Gastrocnemius medialis (tissue), 4 donors: ENCODE measurements around the gene DIP2A. TPM values are rescaled to one million over a fixed set of nuclear protein-coding genes. Genes with fewer than 3 reads are reported as not detected.

Experiments
- ATAC-seq, 2 donors: fragments of 150-250 bp; one replicate each; pipeline ENCODE4 v1.9.1; 2016
- DNase-seq, 2 donors: peaks; one replicate each; pipeline ENCODE4 v3.0.0-alpha.2; 2019
- H3K27ac ChIP-seq, 4 donors: fragments of 200-600 bp; sonication (generic); 1 replicate in 1 of 4; 2 replicates in 3 of 4; pipeline ENCODE4 v1.5.1; 2016 to 2018; ENCODE audit warnings: mild to moderate bottlenecking in 2 of 4, moderate library complexity in 1 of 4
- H3K27me3 ChIP-seq, 3 donors: fragments of 200-600 bp; sonication (generic) in 2 of 3; 1 replicate in 1 of 3; 2 replicates in 2 of 3; pipeline versions ENCODE4 v1.5.1 to v1.6.0; 2016 to 2019; ENCODE audit warnings: mild to moderate bottlenecking in 1 of 3, moderate library complexity in 1 of 3
- H3K36me3 ChIP-seq, 2 donors: fragments of 200-600 bp; sonication (generic) in 1 of 2; one replicate each; pipeline ENCODE4 v1.5.1; 2017 to 2018
- H3K4me1 ChIP-seq, 2 donors: fragments of 200-600 bp; sonication (generic) in 1 of 2; one replicate each; pipeline ENCODE4 v1.5.1; 2016 to 2017; ENCODE audit warnings: mild to moderate bottlenecking in 2 of 2
- H3K4me3 ChIP-seq, 4 donors: fragments of 200-600 bp; sonication (generic) in 3 of 4; 1 replicate in 1 of 4; 2 replicates in 3 of 4; pipeline ENCODE4 v1.5.1; 2016 to 2019; ENCODE audit warnings: mild to moderate bottlenecking in 2 of 4
- H3K9me3 ChIP-seq, 3 donors: fragments of 200-600 bp; sonication (generic) in 2 of 3; 1 replicate in 1 of 3; 2 replicates in 2 of 3; pipeline ENCODE4 v1.5.1; 2016 to 2019
- POLR2A ChIP-seq, 2 donors: fragments of 450-650 bp; IDR thresholded peaks; one replicate each; pipeline ENCODE4 v1.6.1; 2017; ENCODE audit warnings: antibody characterized with exemption in 2 of 2, mild to moderate bottlenecking in 2 of 2, moderate library complexity in 2 of 2
- in situ Hi-C, 4 donors: fragments of 200-750 bp; cut with MboI; loops; one replicate each; pipeline versions ENCODE4 v1.15.0 to v1.8.0; 2017; ENCODE audit warnings: low sequenced_read_pairs in 4 of 4
- intact Hi-C: fragments of 100-400 bp; cut with DNase I; formaldehyde crosslinking; loops from one replicate; pipeline ENCODE4 v1.15.1; 2023; ENCODE audit warnings: low total_unique reads
- total RNA-seq, 4 donors: library from RNA; depleted of rRNA; stranded (reverse); fragments of >200 nt; gene quantifications; one replicate each; pipeline versions ENCODE4 v1.1.0 to v1.2.3, GENCODE V29; 2016
- TF ChIP-seq, protein P1 (sequence below), 5 experiments: fragments of 450-650 bp in 3 of 5; fragments of 200-600 bp in 2 of 5; sonication (generic) in 2 of 5; IDR thresholded peaks in 4 of 5; conservative IDR thresholded peaks in 1 of 5; 1 replicate in 4 of 5; 2 replicates in 1 of 5; pipeline ENCODE4 v1.5.1; 2016 to 2019; ENCODE audit warnings: antibody characterized with exemption in 5 of 5, mild to moderate bottlenecking in 3 of 5, moderate library complexity in 3 of 5

DIP2A gene
- total RNA-seq, 4 donors from 2014 or later: 6.3 to 15.5 (median 11.8) TPM

DNA sequence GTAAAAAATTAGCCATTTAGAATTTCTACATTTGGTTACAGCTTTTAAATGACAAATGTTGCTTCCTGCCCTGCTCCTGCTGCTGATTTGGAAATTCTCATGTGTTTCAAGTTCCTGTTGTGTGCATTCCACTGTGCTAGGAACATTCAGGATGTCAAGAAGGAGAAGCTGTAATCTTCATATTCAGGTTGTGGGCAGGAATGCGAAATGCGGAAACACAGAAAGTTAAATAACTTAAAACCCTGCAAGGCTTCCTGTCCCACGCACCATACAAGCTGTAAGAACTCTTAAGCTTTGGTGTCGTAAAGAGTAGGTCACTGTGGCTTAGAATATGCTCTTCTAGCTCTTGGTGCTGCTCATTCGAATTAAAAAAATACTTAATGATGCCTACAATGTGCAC lies 93.6 kb downstream of the DIP2A start:
- H3K9me3 ChIP-seq: no peaks in the 10 kb centered on the region
- no peaks in the 10 kb centered on the region for H3K27me3 ChIP-seq
- intact Hi-C loops: no loop called here
- H3K36me3 ChIP-seq: peaks cover 0 to 77% of the 10 kb centered on the region in 2 donors
- H3K4me3 ChIP-seq: no peak overlapping the region
- DNase-seq (no peak), ATAC-seq (no peak)
- in situ Hi-C loops: no loop called here
- no peak overlapping the region for H3K27ac ChIP-seq
- TF ChIP-seq POLR2A (IDR thresholded peaks at IDR 0.05): no peak
- TF ChIP-seq, protein P1, sequence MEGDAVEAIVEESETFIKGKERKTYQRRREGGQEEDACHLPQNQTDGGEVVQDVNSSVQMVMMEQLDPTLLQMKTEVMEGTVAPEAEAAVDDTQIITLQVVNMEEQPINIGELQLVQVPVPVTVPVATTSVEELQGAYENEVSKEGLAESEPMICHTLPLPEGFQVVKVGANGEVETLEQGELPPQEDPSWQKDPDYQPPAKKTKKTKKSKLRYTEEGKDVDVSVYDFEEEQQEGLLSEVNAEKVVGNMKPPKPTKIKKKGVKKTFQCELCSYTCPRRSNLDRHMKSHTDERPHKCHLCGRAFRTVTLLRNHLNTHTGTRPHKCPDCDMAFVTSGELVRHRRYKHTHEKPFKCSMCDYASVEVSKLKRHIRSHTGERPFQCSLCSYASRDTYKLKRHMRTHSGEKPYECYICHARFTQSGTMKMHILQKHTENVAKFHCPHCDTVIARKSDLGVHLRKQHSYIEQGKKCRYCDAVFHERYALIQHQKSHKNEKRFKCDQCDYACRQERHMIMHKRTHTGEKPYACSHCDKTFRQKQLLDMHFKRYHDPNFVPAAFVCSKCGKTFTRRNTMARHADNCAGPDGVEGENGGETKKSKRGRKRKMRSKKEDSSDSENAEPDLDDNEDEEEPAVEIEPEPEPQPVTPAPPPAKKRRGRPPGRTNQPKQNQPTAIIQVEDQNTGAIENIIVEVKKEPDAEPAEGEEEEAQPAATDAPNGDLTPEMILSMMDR (IDR thresholded peaks at IDR 0.05 in 4 of 5, conservative IDR thresholded peaks at IDR 0.05 in 1 of 5): no peak
- H3K4me1 ChIP-seq: no peaks in the 10 kb centered on the region

DNA sequence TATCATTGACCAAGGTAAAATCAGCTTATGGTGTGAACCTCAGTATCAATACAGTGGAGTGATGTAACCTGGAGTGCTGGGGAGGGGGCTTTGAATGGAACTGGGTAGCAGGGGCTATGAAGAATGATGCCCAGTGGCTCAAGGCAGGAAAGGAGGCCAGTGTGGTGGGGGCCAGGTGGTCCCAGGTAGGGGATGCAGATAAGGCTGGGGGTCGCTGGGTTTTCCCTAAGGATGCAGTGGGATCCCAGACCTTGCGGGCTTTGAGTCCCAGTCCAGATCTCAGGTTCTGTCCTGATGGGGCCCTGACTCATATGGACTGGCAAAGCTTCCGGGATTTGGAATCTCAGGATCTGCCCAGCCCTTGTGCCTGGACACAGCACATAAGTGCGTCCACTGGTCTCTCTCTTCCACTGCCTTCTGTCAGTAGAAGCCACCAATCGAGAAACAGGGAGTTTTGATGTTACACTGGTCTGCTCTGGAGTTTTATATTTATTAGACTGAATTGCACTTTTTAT lies 94.2 kb downstream of the DIP2A start:
- no peak for ATAC-seq
- in situ Hi-C loops: no loop called here
- Histone ChIP-seq H3K27me3 (no peaks in the 10 kb centered on the region), H3K36me3 (peaks cover 0 to 82% of the 10 kb centered on the region in 2 donors), H3K27ac (no peak overlapping the region), H3K4me3 (no peak overlapping the region), H3K4me1 (no peaks in the 10 kb centered on the region), H3K9me3 (no peaks in the 10 kb centered on the region)
- intact Hi-C loops: no loop called here
- TF ChIP-seq, protein P1 (IDR thresholded peaks at IDR 0.05 in 4 of 5, conservative IDR thresholded peaks at IDR 0.05 in 1 of 5): no peak
- no peak for TF ChIP-seq POLR2A (IDR thresholded peaks at IDR 0.05)
- DNase-seq: no peak

DNA sequence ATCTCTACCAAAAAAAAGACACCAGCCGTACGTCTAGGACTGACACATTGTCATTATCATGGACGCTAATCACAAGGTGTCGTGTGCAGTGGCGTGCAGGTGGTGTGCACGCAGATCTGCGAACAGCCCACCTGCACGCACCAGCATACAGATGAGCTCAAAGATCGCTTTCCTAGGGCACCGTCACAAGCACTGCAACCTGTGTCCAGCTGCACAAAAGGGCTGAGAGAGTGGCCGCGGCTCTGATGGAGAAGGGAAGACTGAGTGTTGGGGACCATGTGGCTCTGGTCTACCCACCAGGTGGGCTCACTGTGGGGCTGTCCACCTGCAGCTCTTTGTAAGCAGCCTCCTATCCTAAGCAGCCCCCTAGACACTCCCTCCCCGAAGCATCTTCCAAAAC lies 95.3 kb downstream of the DIP2A start:
- H3K27ac ChIP-seq: no peak overlapping the region
- DNase-seq: no peak
- in situ Hi-C loops: no loop called here
- peaks cover 0 to 78% of the 10 kb centered on the region in 2 donors for H3K36me3 ChIP-seq
- no peak for ATAC-seq
- H3K4me1 ChIP-seq: no peaks in the 10 kb centered on the region
- TF ChIP-seq, protein P1 (IDR thresholded peaks at IDR 0.05 in 4 of 5, conservative IDR thresholded peaks at IDR 0.05 in 1 of 5): no peak
- intact Hi-C loops: no loop called here
- no peaks in the 10 kb centered on the region for H3K27me3 ChIP-seq
- H3K4me3 ChIP-seq: no peak overlapping the region
- H3K9me3 ChIP-seq: no peaks in the 10 kb centered on the region

DNA sequence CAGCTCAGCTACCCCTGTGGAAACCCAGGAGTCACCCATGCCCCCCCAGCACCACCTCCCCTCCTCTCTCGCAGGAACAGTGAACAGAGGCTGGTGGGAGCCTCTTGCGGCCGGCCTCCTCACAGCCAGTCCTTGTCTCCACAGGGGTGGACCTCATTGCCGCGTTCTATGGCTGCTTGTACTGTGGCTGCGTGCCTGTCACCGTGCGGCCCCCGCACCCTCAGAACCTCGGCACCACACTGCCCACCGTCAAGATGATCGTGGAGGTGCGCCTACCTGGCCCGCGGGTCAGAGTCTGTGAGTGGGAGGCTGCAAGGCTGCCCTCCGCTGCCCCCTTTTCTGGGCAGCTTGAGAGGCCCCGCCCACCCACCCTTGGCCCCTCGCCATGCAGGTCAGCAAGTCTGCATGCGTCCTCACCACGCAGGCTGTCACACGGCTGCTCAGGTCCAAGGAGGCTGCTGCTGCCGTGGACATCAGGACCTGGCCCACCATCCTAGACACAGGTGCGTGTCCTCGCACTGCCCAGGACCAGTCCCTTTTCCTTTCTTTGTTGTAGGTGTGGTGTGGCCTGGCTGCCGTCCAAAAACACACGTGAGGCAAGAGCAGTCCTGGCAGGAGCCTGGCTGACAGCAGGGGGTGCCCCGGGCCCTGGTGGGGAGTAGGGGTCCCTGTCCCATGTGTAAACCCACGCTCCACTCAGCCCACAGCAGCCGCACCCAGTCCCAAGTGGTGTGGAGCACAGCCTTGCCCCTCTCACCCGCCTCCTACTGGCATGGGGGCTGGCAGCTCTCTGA lies 95.9 kb downstream of the DIP2A start:
- DNase-seq (no peak), ATAC-seq (no peak)
- intact Hi-C loops (no loop called here), in situ Hi-C loops (no loop called here)
- Histone ChIP-seq H3K4me3 (no peak overlapping the region), H3K27ac (no peak overlapping the region), H3K9me3 (no peaks in the 10 kb centered on the region), H3K4me1 (no peaks in the 10 kb centered on the region), H3K36me3 (peaks cover 0 to 79% of the 10 kb centered on the region in 2 donors), H3K27me3 (no peaks in the 10 kb centered on the region)
- TF ChIP-seq, protein P1 (IDR thresholded peaks at IDR 0.05 in 4 of 5, conservative IDR thresholded peaks at IDR 0.05 in 1 of 5): no peak
- no peak for TF ChIP-seq POLR2A (IDR thresholded peaks at IDR 0.05)
